Naive thymus-derived CD8-positive, alpha-beta T cell (primary cell): Measurements from ENCODE around the gene UNC5B. TPM values are rescaled to one million over a fixed set of nuclear protein-coding genes. Genes with fewer than 3 reads are reported as not detected.

Source experiments
- ATAC-seq, 2 donors: fragments of 150-1000 bp; cut with Tn5 transposase in 1 of 2; sonication (Bioruptor Pico), chemical (Tn5 transposase) in 1 of 2; 1 replicate in 1 of 2; 2 replicates in 1 of 2; pipeline ENCODE4 v1.10.0; 2021; ENCODE audit warnings: mild to moderate bottlenecking in 2 of 2, moderate library complexity in 2 of 2
- POLR2A ChIA-PET: fragments of 350-600 bp; sonication (Branson Sonifier 250); formaldehyde crosslinking; loops from one replicate; lab custom pipeline; 2021; ENCODE audit warnings: antibody characterized with exemption; lab: Charles Lee
- DNase-seq, 10 donors: peaks; one replicate each; pipeline versions ENCODE4 v3.0.0 to v3.0.0-alpha.2; 2020 to 2022
- H3K27ac Mint-ChIP-seq, 10 donors: one replicate each; pipeline ENCODE4 v1.8.0; 2020 to 2022; ENCODE audit warnings: mild to moderate bottlenecking in 10 of 10, mixed read lengths in 10 of 10, moderate library complexity in 4 of 10, inconsistent platforms in 1 of 10
- H3K27me3 Mint-ChIP-seq, 5 donors: one replicate each; pipeline ENCODE4 v1.8.0; 2021 to 2022; ENCODE audit warnings: mixed read lengths in 5 of 5
- H3K36me3 Mint-ChIP-seq, 3 donors: one replicate each; pipeline ENCODE4 v1.8.0; 2020 to 2022; ENCODE audit warnings: mixed read lengths in 3 of 3, mild to moderate bottlenecking in 2 of 3, inconsistent platforms in 1 of 3
- H3K4me1 Mint-ChIP-seq, 4 donors: one replicate each; pipeline ENCODE4 v1.8.0; 2021 to 2022; ENCODE audit warnings: mixed read lengths in 4 of 4
- H3K4me3 Mint-ChIP-seq, 10 donors: one replicate each; pipeline ENCODE4 v1.8.0; 2020 to 2022; ENCODE audit warnings: mild to moderate bottlenecking in 10 of 10, mixed read lengths in 10 of 10, moderate library complexity in 6 of 10, inconsistent platforms in 1 of 10
- H3K9me3 Mint-ChIP-seq, 9 donors: one replicate each; pipeline ENCODE4 v1.8.0; 2020 to 2022; ENCODE audit warnings: mixed read lengths in 9 of 9, mild to moderate bottlenecking in 3 of 9, inconsistent platforms in 1 of 9, moderate library complexity in 1 of 9
- polyA plus RNA-seq, 3 donors: library from polyadenylated mRNA; unstranded; fragments of 300-500 nt; fragmentation: Illumina TruSeq; gene quantifications; one replicate each; pipeline ENCODE4 v1.2.3, GENCODE V29; 2021
- total RNA-seq, 8 experiments: library from RNA in 2 of 8; stranded (reverse) in 2 of 8; gene quantifications; one replicate each; pipeline ENCODE4 v1.2.3 and lab custom pipeline; 2021 to 2026

The UNC5B gene
- total and polyA plus RNA-seq, 5 experiments from 2014 or later, result 0.03 TPM; not detected in 4

DNA sequence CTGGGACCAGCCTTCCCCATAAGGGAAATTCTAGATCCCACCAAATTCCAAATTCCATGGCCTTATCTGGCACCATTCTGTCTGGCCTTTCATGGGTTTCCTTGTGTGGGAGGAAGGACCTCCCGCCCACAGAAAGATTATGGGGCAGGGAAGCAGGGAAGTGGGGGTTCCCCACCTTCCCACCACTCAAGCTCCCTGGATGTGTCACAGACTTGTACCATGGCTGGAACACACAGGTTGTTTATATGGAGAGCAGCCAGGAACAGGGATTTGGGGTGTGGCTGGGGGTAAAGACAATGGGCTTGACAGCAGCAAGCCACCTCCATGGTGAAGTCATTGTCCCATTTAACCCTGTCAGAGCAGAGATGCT is 18.3 kb downstream of the UNC5B start:
- Mint-ChIP-seq H3K27me3 (peaks cover 0 to 7% (median 0%) of the 10 kb centered on the region in 5 donors), H3K4me1 (peaks cover 0 to 3% (median 0%) of the 10 kb centered on the region in 4 donors), H3K4me3 (no peak overlapping the region), H3K36me3 (no peaks in the 10 kb centered on the region), H3K9me3 (no peaks in the 10 kb centered on the region), H3K27ac (no peak overlapping the region)
- POLR2A ChIA-PET, result no interaction called here
- DNase-seq (no peak), ATAC-seq (no peak)

DNA sequence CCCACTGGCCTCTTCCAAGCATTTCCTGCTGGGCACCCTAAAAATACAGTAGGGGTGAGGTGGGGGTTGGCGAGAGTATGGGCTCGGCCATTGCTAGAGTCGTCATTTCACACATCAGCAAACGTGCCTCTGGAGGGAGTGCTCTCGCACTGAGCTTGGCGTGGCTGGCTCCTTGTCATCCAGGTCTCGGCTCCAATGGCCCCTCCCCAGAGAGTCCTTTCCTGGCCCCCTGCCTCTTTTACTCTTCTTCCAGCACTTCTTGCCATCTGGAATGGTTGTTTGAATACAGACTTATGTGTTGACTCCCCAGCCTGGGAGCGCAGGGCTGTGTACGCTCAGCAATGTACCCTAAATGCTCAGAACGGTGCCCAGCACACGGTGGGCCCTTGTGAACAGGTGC is 18.8 kb downstream of the UNC5B start:
- ATAC-seq (no peak), DNase-seq (no peak)
- POLR2A ChIA-PET, result no interaction called here
- H3K27ac Mint-ChIP-seq, result no peak overlapping the region
- peaks cover 0 to 7% (median 2%) of the 10 kb centered on the region in 5 donors for H3K27me3 Mint-ChIP-seq
- no peak overlapping the region for H3K4me3 Mint-ChIP-seq
- H3K9me3 Mint-ChIP-seq, result no peaks in the 10 kb centered on the region
- H3K4me1 Mint-ChIP-seq, result peaks cover 0 to 3% (median 0%) of the 10 kb centered on the region in 4 donors
- no peaks in the 10 kb centered on the region for H3K36me3 Mint-ChIP-seq

DNA sequence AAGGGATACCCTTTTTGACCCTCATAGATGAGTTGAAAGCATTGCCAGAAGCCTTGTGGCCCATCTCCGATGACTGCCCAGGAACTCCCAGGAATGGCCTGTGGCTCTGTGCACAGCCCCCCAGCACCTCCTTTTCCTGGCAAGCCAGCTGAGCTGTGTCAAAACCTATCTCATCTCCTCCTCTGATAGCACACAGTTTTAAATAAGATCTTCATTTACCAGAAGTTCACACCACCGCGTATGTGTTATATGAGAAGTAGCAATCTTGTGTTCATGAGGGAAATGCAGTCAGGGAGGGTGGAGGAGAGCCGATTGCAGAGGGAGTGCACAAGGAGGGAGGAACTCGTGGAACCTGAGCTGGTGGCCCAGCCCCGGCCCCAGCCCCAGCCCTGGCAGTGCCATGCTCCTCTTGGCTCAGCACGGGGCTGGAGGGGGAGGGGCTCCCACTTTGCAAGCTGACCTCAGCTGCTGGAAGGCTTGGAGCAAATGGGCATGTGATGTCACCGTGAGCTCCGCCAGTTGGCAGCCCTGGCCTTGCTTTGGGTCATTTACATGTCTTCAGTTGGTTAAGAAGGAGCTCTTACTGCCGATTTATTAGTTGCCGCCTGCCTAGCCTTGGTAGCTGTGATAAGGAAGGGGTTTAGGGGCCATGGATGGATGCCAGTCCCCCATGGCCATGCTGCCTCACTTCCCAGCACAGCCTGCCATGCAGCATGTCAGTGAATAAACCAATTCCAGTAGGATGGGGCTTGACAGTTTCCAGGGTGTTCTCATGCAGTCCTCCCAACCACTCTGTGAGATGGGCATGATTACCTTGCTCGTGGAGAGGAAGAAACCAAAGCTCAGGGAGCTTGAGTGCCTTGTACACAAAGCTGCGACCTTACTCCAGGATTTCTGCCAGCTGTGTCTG is 20.0 kb downstream of the UNC5B start:
- Mint-ChIP-seq H3K27ac (no peak overlapping the region), H3K36me3 (no peaks in the 10 kb centered on the region), H3K4me3 (no peak overlapping the region), H3K4me1 (peaks cover 0 to 3% (median 0%) of the 10 kb centered on the region in 4 donors), H3K27me3 (peaks cover 0 to 4% (median 1%) of the 10 kb centered on the region in 5 donors), H3K9me3 (no peaks in the 10 kb centered on the region)
- no peak for ATAC-seq
- no peak for DNase-seq
- POLR2A ChIA-PET, result interaction anchor here (0.7 kb wide), 1 partner anchor 219 kb away, joined by 3 read pairs; no protein-coding TSS in a partner anchor

DNA sequence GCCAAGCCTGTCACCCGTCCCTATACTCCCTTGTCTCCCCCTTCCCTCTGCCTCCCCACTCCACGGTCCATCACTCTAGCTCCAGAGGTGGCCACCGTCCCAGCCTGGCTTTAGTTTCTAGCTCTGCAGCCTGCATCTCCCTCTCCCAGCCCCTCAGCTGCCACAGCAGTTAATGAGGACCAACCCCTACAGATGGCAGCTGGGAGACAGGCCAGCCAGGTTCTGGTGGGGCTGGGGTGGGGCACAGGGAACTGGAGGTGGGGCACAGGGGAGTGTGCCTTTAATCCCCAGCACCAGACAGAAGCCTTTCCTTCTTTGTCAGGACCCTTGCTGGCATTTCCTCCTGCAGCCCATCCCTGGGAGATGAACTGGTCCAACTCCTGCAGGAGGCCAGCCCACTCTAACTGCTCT is 21.1 kb downstream of the UNC5B start:
- no peak for DNase-seq
- no peaks in the 10 kb centered on the region for H3K9me3 Mint-ChIP-seq
- ATAC-seq, result no peak
- H3K27me3 Mint-ChIP-seq, result peaks cover 0 to 4% (median 0%) of the 10 kb centered on the region in 5 donors
- POLR2A ChIA-PET, result no interaction called here
- H3K36me3 Mint-ChIP-seq, result no peaks in the 10 kb centered on the region
- no peak overlapping the region for H3K27ac Mint-ChIP-seq
- peaks cover 0 to 3% (median 0%) of the 10 kb centered on the region in 4 donors for H3K4me1 Mint-ChIP-seq
- H3K4me3 Mint-ChIP-seq, result no peak overlapping the region

DNA sequence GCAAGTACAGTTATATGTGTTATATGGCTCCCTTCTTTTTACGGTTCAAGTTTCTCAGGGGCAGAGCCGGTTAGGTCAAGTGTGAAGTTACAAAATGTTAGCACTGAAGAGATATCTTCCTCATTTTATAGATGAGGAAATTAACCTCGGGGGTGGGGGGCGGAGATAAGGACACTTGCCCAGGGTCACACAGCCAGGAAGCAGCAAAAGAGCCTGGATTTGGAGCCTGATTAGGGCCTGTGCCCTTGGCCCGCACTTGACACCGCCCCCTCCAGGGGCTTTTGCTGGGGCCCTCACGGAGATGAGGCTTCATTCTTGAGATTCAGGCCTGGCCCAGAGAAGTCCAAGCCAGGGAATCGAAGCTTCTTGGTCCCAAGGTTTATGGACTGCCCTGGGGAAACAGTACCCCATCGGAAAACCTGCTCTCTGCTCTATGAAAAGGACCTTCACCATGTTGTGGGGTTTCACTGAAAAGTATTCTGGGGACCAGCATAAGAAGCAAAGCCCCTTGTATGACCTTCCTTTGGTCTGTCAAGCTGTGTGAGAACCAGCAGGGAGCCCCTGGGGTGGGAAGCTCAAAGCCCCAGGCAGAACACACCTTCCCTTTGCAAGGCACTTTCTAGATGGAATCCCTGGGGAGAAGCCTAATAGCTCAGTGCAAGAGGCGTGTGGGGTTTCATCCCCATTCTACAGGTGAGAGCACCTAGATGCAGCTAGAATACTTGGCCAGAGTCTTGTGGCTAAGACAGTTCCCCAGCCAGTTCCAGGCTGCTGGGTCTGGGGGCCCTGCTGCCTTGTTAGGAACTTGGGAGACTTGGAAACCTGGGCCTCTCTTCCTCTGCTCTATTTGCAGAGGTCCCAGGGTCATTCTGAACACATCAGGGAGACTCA is 21.9 kb downstream of the UNC5B start:
- H3K36me3 Mint-ChIP-seq, result no peaks in the 10 kb centered on the region
- peaks cover 0 to 4% (median 0%) of the 10 kb centered on the region in 5 donors for H3K27me3 Mint-ChIP-seq
- H3K4me1 Mint-ChIP-seq, result peaks cover 0 to 3% (median 0%) of the 10 kb centered on the region in 4 donors
- no peak for ATAC-seq
- POLR2A ChIA-PET, result no interaction called here
- H3K27ac Mint-ChIP-seq, result peak overlapping the region in 1 of 10 donors; percentile 9
- no peak for DNase-seq
- no peaks in the 10 kb centered on the region for H3K9me3 Mint-ChIP-seq
- H3K4me3 Mint-ChIP-seq, result no peak overlapping the region

DNA sequence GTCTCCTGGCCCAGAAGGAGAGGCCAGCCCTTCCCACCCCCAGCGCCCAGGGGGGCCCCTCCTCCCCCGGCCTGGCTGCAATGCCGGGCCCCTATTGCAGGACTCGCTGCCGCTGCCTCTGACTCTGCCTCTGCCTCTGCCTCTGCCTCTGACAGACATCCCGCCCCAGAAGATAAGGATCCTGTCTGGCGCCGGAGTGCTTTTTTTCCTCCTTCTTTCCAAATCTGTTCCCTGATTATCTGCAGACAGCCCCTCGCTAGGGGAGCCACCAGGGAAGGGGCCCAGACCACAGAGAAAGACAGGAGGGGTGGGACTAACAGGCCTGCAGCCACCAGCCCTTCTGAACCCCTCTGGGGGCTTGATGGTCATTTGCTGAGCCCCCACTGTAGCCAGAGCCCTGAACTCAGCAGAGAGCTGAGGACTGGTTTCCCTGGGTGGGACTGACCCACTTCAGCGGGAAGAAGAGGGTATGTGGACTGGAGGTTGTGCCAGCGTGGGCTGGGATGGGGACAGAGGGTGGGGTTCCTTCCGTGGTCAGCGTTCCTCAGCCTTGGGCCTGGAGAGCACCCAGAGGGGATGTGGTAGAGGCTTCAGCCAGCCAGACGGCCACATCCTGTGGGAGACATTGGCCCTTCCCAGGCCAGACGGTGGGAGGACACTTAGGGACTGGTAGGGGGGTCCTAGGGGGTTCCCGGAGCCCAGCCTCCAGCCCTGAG is 22.8 kb downstream of the UNC5B start:
- Mint-ChIP-seq H3K4me1 (peaks cover 0 to 3% (median 0%) of the 10 kb centered on the region in 4 donors), H3K27ac (no peak overlapping the region), H3K27me3 (peaks cover 0 to 4% (median 0%) of the 10 kb centered on the region in 5 donors), H3K4me3 (no peak overlapping the region), H3K9me3 (no peaks in the 10 kb centered on the region), H3K36me3 (no peaks in the 10 kb centered on the region)
- no peak for ATAC-seq
- no peak for DNase-seq
- POLR2A ChIA-PET, result no interaction called here

DNA sequence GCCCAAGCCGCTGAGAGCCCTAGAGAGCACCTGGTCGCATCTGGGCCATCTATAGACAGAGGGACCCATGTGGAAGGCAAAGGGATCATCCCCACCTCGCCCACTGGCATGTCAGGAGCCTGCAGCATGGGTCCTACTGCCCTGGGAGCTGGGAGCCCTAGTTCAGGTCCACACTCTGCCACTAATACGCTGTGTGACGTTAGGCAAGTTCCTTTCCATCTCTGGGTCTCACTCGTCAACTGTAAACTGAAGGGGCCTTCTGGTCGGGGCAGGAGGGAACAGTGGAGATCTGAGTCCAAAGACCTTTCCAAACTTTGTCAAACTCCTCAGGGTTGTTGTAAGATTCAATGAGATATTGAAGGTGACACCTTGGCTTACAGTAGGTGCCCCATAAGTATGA is 23.4 kb downstream of the UNC5B start:
- H3K4me1 Mint-ChIP-seq, result peaks cover 0 to 3% (median 0%) of the 10 kb centered on the region in 4 donors
- POLR2A ChIA-PET, result no interaction called here
- H3K27me3 Mint-ChIP-seq, result peaks cover 0 to 4% (median 0%) of the 10 kb centered on the region in 5 donors
- ATAC-seq, result no peak
- H3K4me3 Mint-ChIP-seq, result no peak overlapping the region
- H3K36me3 Mint-ChIP-seq, result no peaks in the 10 kb centered on the region
- H3K9me3 Mint-ChIP-seq, result no peaks in the 10 kb centered on the region
- H3K27ac Mint-ChIP-seq, result no peak overlapping the region
- no peak for DNase-seq

DNA sequence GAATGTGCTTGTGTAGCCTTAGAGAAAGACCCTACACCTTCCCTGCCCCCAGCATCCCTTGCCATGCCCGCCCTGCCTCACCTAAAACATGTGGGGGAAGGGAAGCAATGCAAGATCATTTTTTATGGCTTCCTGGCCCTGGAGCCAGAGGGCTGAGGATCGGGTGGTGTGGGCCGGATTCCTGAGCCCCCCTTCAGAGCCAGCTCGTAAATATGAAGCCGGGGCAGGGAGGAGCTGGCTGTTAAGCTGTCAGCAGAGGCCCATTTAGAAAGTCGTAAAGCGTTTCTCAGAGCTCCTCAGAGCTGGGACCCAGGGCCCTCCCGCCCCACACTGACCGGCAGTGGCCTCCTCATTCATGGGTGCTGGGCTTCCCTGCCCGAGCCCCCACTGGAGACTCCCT is 23.9 kb downstream of the UNC5B start:
- H3K27me3 Mint-ChIP-seq, result peaks cover 0 to 4% (median 0%) of the 10 kb centered on the region in 5 donors
- peaks cover 0 to 3% (median 0%) of the 10 kb centered on the region in 4 donors for H3K4me1 Mint-ChIP-seq
- no peaks in the 10 kb centered on the region for H3K9me3 Mint-ChIP-seq
- no peak overlapping the region for H3K27ac Mint-ChIP-seq
- DNase-seq, result no peak
- H3K4me3 Mint-ChIP-seq, result no peak overlapping the region
- H3K36me3 Mint-ChIP-seq, result no peaks in the 10 kb centered on the region
- ATAC-seq, result no peak
- POLR2A ChIA-PET, result no interaction called here

DNA sequence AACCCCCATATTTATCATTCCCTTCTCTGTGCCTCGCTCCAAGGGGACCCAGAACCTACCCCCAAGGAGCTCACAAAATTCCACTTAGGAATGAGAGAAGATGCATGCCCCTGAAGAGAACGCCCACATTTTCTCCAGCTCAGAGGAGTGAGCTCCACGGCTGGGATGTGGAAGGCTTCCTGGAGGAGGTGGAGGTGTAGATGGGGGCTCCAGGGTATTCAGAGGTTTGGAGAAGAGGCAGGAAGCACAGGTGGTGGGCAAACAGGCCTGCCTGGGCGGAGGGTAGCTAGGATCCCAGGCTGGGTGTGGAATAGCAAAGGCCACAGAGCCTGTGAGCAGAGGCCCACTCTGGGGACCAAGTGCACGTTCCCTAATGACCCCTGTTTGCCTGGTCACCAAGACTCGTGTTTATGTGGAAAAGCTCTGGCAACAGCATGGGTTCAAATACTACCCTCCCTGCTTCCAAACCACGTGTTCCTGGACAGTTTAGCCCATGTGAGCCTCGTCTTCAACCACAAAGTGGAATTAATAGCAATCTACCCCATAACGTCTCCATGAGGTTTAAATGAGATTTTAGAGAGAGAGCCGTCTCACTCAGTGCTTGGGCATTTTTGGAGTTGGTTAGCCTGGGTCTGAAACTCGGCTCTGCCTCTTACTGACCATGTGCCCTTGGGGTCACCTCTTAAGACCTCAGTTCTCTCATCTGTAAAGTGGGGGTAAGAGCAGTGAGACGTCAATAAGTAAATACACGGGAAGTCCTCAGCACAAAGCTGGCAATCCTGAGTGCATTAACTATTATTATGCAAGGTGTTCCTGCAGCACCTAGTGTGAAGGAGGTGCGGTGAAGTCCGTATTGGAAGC is 24.7 kb downstream of the UNC5B start:
- no peaks in the 10 kb centered on the region for H3K36me3 Mint-ChIP-seq
- POLR2A ChIA-PET, result no interaction called here
- no peak for ATAC-seq
- peaks cover 0 to 3% (median 0%) of the 10 kb centered on the region in 4 donors for H3K4me1 Mint-ChIP-seq
- H3K4me3 Mint-ChIP-seq, result no peak overlapping the region
- H3K9me3 Mint-ChIP-seq, result no peaks in the 10 kb centered on the region
- peaks cover 0 to 4% (median 0%) of the 10 kb centered on the region in 5 donors for H3K27me3 Mint-ChIP-seq
- no peak for DNase-seq
- no peak overlapping the region for H3K27ac Mint-ChIP-seq

DNA sequence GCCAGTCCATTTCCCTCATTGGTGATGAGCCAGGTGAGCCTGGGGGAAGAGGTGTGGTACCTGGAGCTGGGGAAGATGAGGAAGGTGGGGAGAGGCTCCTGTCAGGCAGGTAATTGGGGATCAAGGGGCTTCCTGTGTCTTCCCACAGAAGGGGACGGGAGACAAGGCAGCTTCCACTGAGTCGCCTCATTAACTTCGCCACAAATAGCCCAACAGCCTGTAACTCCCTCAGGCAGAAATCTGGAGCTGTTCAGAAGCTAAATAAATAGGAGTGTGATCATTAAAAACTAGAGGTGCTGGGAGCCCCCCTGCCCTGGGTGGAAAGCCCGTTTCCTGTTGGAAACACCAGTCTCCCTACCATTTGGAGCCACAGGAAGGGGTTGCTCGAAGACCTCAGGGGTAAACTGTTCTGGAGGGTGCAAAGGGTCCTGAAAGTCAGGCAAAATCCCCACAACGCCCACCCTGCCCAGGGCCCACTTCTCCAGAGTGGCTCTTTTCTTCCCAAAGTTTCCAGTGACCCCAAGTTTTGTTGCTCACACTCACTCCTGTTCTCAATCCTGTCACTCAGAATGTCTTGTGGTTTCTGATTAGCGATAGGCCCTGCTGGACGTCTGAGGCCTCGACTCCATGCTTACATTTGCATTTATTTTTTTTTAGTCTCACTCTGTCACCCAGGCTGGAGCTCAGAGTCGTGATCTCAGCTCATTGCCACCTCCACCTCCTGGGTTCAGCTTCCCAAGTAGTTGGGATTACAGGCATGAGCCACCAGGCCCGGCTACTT is 25.7 kb downstream of the UNC5B start:
- POLR2A ChIA-PET, result interaction anchor here (0.6 kb wide), 1 partner anchor 14 kb away, joined by 3 read pairs; no protein-coding TSS in a partner anchor
- H3K27ac Mint-ChIP-seq, result no peak overlapping the region
- DNase-seq (no peak), ATAC-seq (no peak)
- H3K4me1 Mint-ChIP-seq, result peaks cover 0 to 3% (median 0%) of the 10 kb centered on the region in 4 donors
- no peak overlapping the region for H3K4me3 Mint-ChIP-seq
- no peaks in the 10 kb centered on the region for H3K9me3 Mint-ChIP-seq
- no peaks in the 10 kb centered on the region for H3K36me3 Mint-ChIP-seq
- H3K27me3 Mint-ChIP-seq, result peaks cover 0 to 4% (median 0%) of the 10 kb centered on the region in 5 donors

DNA sequence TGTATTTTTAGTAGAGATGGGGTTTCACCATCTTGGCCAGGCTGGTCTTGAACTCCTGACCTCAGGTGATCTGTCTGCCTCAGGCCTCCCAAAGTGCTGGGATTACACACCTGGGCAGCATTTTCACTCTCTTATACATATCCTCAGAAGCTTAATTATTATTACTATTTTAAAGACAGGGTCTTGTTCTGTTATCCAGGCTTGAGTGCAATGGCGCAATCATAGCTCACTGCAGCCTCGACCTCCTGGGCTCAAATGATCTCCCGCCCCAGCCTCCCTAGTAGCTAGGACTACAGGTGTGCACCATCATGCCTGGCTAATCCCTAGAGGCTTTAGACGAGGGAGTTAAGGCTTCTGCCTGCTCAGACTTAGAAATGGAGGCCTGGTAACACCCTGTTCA is 26.3 kb downstream of the UNC5B start:
- Mint-ChIP-seq H3K4me3 (no peak overlapping the region), H3K27me3 (peaks cover 0 to 6% (median 0%) of the 10 kb centered on the region in 5 donors), H3K9me3 (no peaks in the 10 kb centered on the region), H3K27ac (no peak overlapping the region), H3K36me3 (no peaks in the 10 kb centered on the region), H3K4me1 (peaks cover 0 to 3% (median 0%) of the 10 kb centered on the region in 4 donors)
- DNase-seq (no peak), ATAC-seq (no peak)
- POLR2A ChIA-PET, result interaction anchor here (0.6 kb wide), 1 partner anchor 14 kb away, joined by 3 read pairs; no protein-coding TSS in a partner anchor
